Fibroblast of mammary gland (primary cell): ENCODE data around the gene ASB1.
A peak's percentile ranks its signal among the peaks of the same experiment; 100 is the strongest.

Experiments used
- DNase-seq: peaks from one replicate; pipeline ENCODE4 v3.0.0-alpha.2; 2010; ENCODE audit warnings: low read depth
- H3K4me3 ChIP-seq: 2 replicates; pipeline ENCODE4 v1.5.1; 2011; ENCODE audit warnings: low read depth, mild to moderate bottlenecking, low read length, moderate library complexity; ENCODE audit not compliant: control insufficient read depth
- TF ChIP-seq, protein P1 (sequence below): conservative IDR thresholded peaks from 2 replicates; pipeline ENCODE4 v1.5.1; 2011; ENCODE audit warnings: low read depth, low read length, inconsistent platforms; ENCODE audit not compliant: control insufficient read depth, insufficient read depth

ASB1 gene

DNA sequence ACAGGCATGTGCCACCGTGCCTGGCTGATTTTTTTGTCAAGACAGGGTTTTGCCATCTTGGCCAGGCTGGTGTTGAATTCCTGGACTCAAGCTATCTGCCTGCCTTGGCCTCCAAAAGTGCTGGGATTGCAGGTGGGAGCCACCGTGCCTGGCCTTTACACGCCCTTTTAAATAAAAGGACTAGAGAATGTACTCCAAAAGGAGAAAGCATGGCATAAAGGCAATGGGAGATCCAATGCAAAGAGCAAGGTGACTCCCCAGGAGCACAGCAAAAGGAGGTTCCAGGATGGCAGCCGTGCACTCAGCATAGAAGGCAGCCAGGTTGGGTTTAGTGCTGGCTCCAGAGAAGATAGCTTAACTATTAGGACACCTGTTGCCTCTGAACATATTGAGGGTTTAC lies 27.1 kb downstream of the ASB1 start:
- no peak for DNase-seq
- no peak overlapping the region for H3K4me3 ChIP-seq
- TF ChIP-seq, protein P1, sequence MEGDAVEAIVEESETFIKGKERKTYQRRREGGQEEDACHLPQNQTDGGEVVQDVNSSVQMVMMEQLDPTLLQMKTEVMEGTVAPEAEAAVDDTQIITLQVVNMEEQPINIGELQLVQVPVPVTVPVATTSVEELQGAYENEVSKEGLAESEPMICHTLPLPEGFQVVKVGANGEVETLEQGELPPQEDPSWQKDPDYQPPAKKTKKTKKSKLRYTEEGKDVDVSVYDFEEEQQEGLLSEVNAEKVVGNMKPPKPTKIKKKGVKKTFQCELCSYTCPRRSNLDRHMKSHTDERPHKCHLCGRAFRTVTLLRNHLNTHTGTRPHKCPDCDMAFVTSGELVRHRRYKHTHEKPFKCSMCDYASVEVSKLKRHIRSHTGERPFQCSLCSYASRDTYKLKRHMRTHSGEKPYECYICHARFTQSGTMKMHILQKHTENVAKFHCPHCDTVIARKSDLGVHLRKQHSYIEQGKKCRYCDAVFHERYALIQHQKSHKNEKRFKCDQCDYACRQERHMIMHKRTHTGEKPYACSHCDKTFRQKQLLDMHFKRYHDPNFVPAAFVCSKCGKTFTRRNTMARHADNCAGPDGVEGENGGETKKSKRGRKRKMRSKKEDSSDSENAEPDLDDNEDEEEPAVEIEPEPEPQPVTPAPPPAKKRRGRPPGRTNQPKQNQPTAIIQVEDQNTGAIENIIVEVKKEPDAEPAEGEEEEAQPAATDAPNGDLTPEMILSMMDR = no peak

DNA sequence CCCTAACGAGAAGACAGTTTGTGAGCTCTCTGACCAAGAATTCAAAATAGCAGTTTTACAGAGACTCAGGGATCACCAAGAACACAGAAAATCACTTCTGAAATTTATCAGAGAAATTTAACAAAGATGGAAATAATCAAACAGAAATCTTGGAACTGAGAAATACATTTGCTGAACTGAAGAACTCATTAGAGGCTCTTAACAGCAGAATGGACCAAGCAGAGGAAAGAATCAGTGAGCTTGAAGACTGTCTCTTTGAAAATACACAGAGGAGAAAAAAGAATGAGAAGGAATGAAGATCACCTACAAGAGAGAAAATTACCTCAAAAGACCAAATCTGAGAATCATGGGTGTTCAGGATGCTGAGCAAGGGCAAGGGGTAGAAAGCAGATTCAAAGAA lies 29.7 kb downstream of the ASB1 start:
- TF ChIP-seq, protein P1 = no peak
- H3K4me3 ChIP-seq = no peak overlapping the region
- DNase-seq = no peak

DNA sequence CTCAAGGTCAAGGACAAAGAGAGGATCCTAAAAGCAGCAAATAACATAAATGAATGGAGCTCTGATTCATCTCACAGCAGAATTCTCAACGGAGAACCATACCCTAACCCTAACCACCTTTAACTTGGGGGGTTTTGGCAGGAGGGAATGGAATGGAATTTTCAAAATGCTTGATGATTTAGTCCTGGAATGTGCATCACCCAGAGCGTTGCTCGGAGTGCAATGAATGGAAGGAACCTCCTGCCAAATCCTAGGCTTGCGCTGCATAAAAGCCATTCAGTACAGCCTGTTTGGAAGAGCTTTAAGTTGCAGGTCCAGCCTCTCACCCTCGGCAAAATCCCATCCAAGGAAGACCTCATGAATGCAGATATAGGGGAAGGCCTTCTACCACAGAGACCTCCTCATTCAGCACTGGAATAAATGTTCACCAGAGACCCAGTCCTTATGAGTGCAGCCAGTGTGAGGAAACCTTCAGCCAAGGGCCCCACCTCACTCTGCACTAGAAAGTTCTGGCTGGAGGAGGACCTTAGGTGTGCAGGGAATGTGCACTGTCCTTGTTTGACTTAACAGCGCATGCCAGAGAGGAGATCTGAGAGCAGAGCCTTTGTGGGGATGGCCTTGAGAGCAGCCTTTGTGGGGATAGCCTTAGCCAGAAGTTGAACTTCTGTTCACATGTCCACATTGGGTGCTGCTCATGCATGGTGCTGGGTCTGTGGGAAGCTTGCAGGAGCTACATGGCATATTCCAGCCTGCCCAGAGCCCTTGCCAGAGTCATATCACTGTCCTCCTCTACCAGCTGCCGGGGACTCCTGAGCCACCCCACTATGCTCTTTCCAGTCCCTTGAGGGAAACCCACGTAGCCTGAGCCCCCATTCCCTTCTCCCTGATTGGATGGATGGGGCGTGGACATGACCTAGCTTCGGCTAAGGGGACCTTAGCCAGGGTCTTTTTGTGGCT lies 30.5 kb downstream of the ASB1 start:
- peak; percentile 69 for DNase-seq
- TF ChIP-seq, protein P1 = no peak

DNA sequence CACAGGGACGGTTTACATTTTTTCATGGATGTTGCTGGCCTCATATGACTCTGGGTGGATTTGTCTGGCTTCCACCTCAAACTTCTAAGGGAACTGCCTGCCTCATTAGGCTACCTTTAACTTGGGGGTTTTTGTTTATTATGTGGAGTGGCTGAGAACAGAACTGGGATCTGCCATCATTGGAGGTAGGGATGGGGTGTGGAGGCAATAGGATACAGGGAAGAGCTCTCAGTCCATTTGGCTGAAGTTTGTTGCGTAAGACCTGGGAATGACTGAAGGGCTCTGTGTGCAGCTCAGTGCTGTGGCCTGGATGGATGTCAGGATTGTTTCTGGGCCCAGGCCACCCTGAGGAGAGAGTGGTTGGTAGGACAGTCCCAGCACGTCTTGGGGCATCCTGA lies 31.2 kb downstream of the ASB1 start:
- no peak overlapping the region for H3K4me3 ChIP-seq
- TF ChIP-seq, protein P1 = no peak
- DNase-seq = peak; percentile 68

More for the DNA sequence above, 30.5 kb downstream of the ASB1 start:
- no peak overlapping the region for H3K4me3 ChIP-seq

DNA sequence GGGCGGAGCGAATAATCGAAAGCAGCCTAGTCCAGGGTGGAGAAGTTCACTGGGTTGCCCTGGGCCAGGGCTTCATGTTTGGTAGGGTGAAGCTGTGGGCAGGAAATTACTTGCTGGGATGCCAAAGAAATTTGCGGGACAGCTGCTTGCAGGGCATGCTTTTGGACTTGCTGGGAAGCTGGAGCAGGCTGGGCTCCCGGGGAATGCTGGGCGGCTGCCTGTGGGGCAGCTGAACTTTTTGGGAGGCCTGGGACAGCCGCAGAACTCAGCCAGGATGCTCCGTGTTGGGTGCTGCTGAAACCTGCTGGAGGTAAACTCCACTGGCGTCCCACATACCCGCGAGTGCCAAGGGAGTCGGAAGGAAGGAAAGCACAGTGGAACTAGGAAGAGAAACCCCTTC lies 31.9 kb downstream of the ASB1 start:
- DNase-seq = peak; percentile 41
- TF ChIP-seq, protein P1 = no peak
- H3K4me3 ChIP-seq = no peak overlapping the region

DNA sequence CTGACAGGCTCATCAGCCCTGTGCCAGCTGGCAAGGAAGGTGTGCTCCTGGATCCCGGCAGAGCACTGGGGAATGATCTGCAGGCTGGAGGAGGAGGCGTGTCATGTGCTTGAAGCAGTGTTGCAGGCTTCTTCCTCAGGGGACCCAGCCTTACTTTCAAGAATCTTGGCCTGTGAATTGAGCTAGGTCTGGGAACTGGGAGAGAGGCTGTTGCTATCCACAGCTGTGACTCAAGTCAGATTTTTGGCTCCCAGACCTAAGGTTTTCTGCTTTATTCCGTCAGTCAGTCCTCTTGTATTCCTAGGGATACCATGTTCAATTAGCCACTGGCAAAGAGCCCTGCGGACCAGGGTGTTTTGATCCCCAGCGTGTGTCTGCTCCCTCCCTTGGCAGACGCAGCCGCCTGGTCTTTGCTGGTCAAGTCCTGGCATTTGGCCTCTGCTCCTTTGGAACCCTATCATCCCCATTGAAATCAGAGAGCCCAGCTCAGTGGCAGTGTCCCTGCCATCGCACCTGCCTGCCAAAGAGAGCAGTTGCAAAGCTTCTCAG lies 32.4 kb downstream of the ASB1 start:
- H3K4me3 ChIP-seq = no peak overlapping the region
- TF ChIP-seq, protein P1 = no peak
- DNase-seq = peak; percentile 99
